ENCODE measurements around the gene CCNF.

GRCh38 chr16:2425825-2426430 lies 3.3 kb upstream of the CCNF start:
- TF ChIP-seq CTCF (conservative IDR thresholded peaks at IDR 0.05; ENCODE audit: low read depth, low read length) = no peak
- no peak for TF ChIP-seq POLR2A (IDR thresholded peaks at IDR 0.05; ENCODE audit: low read depth, low read length)
- no peak for TF ChIP-seq NFE2L2 (IDR thresholded peaks at IDR 0.05; ENCODE audit: low read depth, low read length)
- no peak for TF ChIP-seq SMC3 (IDR thresholded peaks at IDR 0.05; ENCODE audit: low read depth, low read length)
- no peak for TF ChIP-seq BHLHE40 (IDR thresholded peaks at IDR 0.05; ENCODE audit: low read depth, low read length)
- no peak for TF ChIP-seq RFX5 (IDR thresholded peaks at IDR 0.05; ENCODE audit: low read depth, low read length)
- TF ChIP-seq RCOR1 (IDR thresholded peaks at IDR 0.05; ENCODE audit: insufficient replicate concordance, low read length) = no peak
- TF ChIP-seq MAZ (IDR thresholded peaks at IDR 0.05; ENCODE audit: borderline replicate concordance, low read depth, low read length) = no peak

All from IMR-90 (cell line).